GM21381 (cell line): ENCODE data around the gene FOXP4.

Experiments
- ATAC-seq: cut with Tn5 transposase; IDR thresholded peaks from one replicate; pipeline ENCODE4 v1.9.1; 2021; ENCODE audit warnings: mild to moderate bottlenecking, moderate library complexity; ENCODE audit not compliant: unreplicated experiment

FOXP4 gene

GRCh38 chr6:41519745-41520699, 26.2 kb upstream of the FOXP4 start:
- ATAC-seq: no peak

- no peak for ATAC-seq
These were observed 23.2 kb upstream of the FOXP4 start for GRCh38 chr6:41522780-41523548.

DNA sequence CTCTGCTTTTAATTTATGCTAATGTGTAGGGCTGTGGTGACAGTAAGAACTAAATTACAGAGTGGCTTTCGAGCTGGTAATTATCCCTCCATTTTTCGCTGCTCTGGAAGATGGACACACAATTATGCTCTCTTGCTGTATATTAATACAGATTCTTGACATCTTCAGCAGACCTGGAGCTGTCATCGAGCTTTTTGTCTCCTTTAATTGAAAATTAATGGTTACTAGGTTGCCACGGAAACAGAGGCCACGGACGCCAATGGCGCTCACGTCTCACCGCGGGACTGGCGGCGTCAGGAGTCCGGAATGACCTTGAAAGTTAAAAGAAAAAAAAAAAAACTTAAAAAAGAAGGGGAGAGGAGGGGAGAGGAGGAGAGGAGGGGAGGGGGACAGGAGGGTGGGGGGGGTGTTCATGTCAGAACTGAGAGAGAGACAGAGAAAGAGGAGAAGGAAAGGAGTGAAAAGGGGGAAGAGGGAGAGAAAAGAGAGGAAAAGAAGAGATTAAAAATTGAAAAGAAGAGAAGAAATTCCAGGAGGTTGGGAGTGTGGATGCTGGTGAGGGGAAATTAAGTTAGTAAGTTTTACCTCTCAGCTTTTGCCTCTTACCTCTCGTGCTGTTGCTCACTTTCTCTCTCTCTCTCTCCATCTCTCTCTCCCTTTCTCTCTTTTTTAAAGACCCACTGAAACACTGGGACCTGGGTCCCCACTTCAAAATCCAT, 22.1 kb upstream of the FOXP4 start:
- ATAC-seq: no peak

DNA sequence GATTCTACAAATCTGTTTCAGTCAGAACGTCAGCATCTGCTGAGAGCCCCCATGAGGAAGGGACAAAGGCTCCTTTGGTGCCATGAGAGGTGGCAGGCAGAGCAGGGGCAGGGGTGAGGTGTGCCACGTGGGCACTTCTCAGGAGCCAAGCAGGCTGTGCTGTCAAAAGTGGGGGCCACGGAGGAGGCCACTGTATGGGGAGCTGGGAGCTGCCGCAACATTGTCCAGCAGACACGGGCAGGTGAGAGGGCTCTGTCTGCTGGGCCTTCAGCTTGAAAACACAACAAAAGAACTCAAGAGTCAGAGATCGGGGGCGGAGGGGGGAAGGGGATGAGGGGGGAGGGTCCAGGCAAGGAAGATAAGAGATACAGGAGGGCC, 21.6 kb upstream of the FOXP4 start:
- no peak for ATAC-seq

- ATAC-seq: no peak
These were observed 18.3 kb upstream of the FOXP4 start for GRCh38 chr6:41527721-41528408.

DNA sequence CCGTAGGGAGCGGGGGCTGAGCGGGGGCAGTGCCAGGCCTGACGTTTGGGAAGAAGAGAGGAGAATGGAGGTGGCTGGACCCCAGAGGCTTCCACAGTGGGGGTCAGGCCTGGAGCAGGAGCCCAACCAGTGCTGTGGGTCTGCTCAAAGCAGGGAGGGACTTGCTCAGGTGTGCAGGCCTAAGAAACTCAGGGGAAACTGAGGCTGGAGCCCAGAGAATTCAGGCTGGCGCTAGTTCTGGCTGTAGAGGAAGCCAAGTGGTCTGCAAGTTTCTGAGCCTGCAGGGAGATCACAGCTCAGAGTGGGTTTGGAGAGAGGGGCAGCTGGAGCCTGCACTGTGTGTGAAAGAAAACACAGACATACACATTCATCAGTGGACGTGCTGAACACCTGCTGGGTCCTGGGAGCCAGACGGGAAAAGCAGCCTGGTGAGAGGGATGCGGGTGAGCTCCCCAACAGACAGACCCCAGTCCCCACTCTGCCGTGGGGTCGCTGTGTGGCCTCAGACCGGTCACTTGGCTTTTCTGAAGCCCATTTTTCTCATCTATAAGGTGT, 17.7 kb upstream of the FOXP4 start:
- no peak for ATAC-seq

- ATAC-seq: no peak
These were observed 17.1 kb upstream of the FOXP4 start for GRCh38 chr6:41529049-41529448.

- ATAC-seq: no peak
These were observed 16.2 kb upstream of the FOXP4 start for GRCh38 chr6:41529970-41530369.

- no peak for ATAC-seq
These were observed 15.7 kb upstream of the FOXP4 start for GRCh38 chr6:41530476-41530875.

GRCh38 chr6:41531016-41531415, 15.2 kb upstream of the FOXP4 start:
- no peak for ATAC-seq

DNA sequence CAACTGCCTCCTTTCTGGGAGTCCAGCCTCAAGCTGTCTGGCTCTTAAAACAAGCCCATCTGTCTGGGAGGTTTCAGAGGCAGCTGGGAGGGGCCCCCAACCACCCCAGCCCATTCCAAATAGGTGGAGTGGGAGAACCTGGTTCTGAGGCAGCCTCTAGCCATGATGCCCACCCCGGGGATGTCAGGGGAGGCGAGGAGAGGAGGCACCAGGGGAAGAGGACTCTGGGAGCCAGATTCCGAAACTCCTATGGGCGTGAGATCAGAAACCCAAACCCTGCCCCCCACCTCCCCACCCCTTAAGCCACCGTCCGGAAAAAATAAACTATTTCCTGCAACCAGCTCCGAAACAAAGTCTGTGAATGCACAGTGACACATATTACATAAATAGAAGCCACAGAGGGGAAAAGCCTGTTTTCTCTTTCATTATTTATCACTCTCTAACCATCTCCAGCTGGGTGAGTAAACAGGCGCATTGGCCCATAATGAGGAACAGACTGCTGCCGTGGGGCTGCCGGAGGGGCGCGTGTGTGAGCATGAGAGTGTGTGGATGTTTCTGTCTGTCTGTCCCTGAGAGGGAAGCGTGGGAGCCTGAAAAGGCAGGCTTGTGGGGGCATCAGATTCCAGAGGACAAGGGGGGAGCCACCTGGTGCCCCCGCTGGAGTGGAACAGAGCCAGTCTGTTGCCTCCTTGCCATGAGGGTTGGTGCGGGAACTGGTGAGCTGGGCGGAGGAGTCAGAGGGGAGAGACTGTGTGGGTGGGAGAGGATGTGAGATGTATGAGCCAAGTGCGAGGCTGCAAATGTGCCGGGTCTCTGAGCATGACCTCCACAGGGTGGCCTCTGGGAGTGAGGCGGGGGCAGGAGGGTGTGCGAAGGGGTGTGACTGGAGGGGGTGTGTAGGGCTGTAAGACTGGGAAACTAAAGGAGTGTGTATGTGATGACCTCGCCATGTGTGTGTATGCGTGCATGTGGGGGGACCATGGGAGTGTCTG, 14.3 kb upstream of the FOXP4 start:
- ATAC-seq: peak; percentile 84

- no peak for ATAC-seq
These were observed 10.4 kb upstream of the FOXP4 start for GRCh38 chr6:41535766-41536165.

DNA sequence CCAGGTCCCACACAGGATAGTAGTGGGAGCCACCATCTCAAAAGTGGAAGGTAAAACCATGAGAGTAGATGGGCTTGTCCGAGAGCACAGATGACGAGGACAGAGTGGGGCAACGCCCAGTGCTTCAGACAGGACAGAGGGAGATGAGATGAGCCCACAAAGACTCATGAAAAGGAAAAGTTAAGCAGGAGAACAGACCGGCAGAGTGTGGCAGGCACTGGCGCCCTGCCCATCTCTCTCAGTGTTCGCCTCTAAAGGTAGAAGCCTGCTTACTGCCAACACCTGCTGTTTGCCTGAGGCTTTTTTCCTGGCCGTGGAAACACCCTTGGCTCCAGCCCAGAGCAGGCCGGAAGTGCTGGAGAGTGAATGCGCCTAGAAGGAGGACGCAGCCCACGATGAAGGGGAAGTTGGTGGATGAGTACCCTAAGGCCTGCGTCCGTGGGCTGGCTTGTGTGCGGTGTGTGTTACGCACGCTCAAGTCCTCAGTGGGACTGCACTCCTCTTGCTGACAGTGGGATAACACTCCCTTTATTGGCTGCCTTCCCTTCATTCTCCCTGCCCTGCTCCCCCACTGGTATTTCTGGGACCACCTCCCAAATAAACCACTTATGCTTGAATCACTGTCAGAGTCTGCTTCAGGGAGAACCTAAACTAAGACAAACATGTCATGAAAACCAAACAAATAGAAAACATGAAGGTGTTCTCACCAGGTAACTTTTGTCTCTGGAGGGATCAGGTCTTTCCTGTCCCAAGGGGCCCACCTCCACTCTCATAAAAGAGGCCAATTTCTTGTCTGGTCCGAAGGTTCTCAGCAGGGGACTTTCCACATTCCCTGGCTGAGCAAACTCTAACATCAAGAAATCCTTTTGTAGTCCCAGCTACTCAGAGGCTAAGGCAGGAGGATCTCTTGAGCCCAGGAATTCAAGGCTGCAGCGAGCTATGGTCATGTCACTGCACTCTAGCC, 9.1 kb upstream of the FOXP4 start:
- no peak for ATAC-seq

DNA sequence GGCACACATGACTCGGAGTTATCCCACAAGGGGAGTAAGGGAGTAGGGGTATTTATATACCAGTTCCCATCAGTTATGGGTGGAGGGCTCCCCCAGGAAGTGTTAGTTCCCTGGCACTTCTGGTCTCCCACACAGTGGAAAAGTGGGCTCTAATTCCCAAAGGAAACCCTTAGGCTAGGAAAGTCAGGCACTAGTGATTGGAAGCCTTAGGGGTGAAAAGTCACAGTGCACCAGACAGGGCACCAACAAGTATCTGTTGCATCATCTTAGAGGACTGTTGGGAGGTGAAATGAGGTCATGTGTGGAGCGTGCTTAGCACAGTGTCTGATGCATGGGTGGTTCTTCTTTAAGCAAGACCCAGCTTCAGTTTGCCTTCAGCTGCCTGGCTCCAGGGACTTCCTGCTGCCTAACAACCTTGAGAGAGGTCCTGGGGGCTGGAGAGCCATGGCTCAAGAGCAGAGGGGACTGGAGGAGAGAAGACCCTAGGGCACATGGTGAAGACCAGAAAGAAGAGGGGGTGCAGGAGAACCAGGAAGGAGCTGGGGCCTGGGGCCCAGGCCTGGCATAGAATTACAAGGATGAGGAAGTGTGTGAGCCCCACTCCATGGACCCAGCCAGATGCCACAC, 7.5 kb upstream of the FOXP4 start:
- no peak for ATAC-seq

- ATAC-seq: no peak
These were observed 7.0 kb upstream of the FOXP4 start for GRCh38 chr6:41539204-41539603.

- no peak for ATAC-seq
These were observed 4.8 kb upstream of the FOXP4 start for GRCh38 chr6:41541364-41541763.

DNA sequence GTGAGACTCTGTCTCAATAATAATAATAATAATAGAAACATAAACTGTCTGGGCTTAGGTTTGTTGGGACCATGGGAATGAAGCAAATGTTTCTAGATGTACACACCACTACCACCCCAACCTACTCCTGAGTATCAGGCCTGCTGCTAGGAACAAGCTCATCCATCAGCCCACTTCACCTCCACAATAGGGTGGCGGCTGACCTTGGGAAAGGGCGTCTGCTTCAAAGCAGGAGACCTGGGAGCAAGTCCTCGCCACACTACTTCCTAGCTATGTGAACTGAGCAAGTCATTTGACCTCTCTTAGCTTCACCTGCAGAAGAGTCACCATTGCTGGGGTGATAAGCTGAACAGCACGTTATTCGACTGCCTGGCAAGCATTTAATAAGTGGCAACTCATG, 3.1 kb upstream of the FOXP4 start:
- no peak for ATAC-seq

DNA sequence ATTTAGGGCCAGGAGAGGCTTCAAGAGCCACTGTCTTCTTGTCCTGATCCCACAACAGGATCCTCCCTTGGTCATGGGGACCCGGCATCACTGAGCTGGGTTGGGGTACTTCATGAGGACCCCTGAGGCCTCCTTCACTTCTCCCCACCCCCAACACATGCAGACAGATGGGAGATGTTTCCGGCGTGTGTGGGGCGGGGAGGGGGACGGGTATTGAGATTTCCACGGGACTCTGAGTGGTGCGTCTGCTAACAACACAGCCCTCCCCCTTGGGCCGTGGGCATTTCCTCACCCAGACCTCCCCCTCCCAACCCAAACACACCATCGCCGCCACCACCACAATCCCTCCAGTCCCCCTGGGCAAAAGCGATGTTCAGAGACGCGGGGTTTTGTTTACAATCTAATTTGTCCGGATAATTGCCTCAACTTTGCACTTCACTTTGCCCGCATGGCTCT, 906 bp upstream of the FOXP4 start:
- no peak for ATAC-seq
